Measurements from ENCODE around the gene TYRP1. TPM values are rescaled to one million over a fixed set of nuclear protein-coding genes. Genes with fewer than 3 reads are reported as not detected.

TYRP1 gene
- total RNA-seq, 2 donors from 2014 or later: not detected

DNA sequence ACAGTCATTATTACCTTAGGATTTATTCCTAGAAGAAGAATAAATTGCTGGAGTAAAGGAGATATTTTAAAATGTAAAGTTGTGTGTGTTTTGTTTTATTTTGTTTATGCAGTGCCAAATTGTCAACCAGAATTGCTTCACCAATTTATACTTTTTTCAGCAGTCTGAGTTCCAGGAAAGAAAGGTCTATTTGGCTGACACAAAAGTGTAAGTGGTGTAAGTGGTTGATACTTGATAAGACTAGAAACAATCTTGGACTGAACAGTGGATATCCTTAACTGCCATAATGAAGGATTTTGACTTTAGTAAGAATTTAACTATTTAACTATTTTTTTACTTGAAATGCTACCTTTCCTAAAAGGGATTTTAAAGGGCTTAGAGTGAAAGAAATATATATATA, 37.7 kb downstream of the TYRP1 start:
- no peaks in the 10 kb centered on the region for H3K27me3 Mint-ChIP-seq
- ATAC-seq (replicated peaks): no peak
- H3K36me3 Mint-ChIP-seq (ENCODE audit: low read depth): no peaks in the 10 kb centered on the region
- H3K9me3 Mint-ChIP-seq: peaks cover 17% of the 10 kb centered on the region
- no peaks in the 10 kb centered on the region for H3K4me1 Mint-ChIP-seq
- no peak overlapping the region for H3K27ac Mint-ChIP-seq
- no peak overlapping the region for H3K4me3 Mint-ChIP-seq

DNA sequence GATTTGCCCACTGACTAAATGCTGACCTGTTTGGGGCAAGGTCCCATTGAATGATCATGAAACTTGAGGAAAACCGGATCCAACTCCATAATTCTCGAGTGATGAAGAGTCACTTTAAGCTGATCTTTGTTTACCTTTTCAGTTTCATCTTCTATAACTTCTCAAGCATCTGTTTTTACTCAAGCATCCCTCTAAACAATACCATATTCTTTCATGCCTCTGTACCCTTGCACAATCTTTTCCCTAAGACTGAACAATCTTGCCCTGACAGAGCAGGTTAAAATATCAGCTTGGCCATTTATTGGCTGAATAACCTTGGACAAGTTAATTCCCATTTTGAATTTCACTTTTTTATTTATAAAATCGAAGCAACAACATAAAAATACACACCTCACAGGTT, 39.8 kb downstream of the TYRP1 start:
- no peak overlapping the region for H3K27ac Mint-ChIP-seq
- no peaks in the 10 kb centered on the region for H3K36me3 Mint-ChIP-seq (ENCODE audit: low read depth)
- no peak for ATAC-seq (replicated peaks)
- no peaks in the 10 kb centered on the region for H3K27me3 Mint-ChIP-seq
- no peak overlapping the region for H3K4me3 Mint-ChIP-seq
- no peaks in the 10 kb centered on the region for H3K4me1 Mint-ChIP-seq
- peaks cover 17% of the 10 kb centered on the region for H3K9me3 Mint-ChIP-seq

- Mint-ChIP-seq H3K9me3 (peaks cover 21% of the 10 kb centered on the region), H3K4me3 (no peak overlapping the region), H3K4me1 (no peaks in the 10 kb centered on the region), H3K36me3 (ENCODE audit: low read depth) (no peaks in the 10 kb centered on the region), H3K27ac (no peak overlapping the region), H3K27me3 (no peaks in the 10 kb centered on the region)
- no peak for ATAC-seq (replicated peaks)
Measured at GRCh38 chr9:12735665-12736064, 42.5 kb downstream of the TYRP1 start.

DNA sequence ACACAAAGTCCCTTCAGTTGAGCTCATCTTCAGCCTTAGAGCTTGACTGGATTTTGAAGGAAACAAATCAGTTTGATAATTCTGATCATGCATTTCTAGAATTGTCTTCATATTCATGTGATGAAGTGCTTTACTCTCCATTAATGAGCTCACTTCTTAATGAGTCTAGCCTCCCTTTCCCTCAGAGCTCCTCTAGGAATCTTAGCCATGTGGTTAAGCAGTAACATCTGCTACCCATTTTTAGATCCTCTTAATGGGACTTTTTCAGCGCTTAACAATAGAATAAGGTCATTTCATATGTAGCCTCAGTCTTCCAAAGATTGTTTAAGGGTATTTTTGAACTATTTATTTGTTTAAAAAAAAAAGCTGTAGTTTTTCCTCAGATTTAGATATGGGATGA, 44.7 kb downstream of the TYRP1 start:
- no peak overlapping the region for H3K27ac Mint-ChIP-seq
- no peaks in the 10 kb centered on the region for H3K27me3 Mint-ChIP-seq
- no peak for ATAC-seq (replicated peaks)
- H3K4me3 Mint-ChIP-seq: no peak overlapping the region
- H3K9me3 Mint-ChIP-seq: peaks cover 23% of the 10 kb centered on the region
- H3K36me3 Mint-ChIP-seq (ENCODE audit: low read depth): no peaks in the 10 kb centered on the region
- no peaks in the 10 kb centered on the region for H3K4me1 Mint-ChIP-seq

- H3K27me3 Mint-ChIP-seq: no peaks in the 10 kb centered on the region
- no peaks in the 10 kb centered on the region for H3K36me3 Mint-ChIP-seq (ENCODE audit: low read depth)
- H3K9me3 Mint-ChIP-seq: peaks cover 18% of the 10 kb centered on the region
- H3K4me3 Mint-ChIP-seq: no peak overlapping the region
- no peak overlapping the region for H3K27ac Mint-ChIP-seq
- no peak for ATAC-seq (replicated peaks)
- H3K4me1 Mint-ChIP-seq: no peaks in the 10 kb centered on the region
Measured at GRCh38 chr9:12739014-12739652, 45.9 kb downstream of the TYRP1 start.

GRCh38 chr9:12740845-12741244, 47.7 kb downstream of the TYRP1 start:
- no peak for ATAC-seq (replicated peaks)
- no peak overlapping the region for H3K4me3 Mint-ChIP-seq
- H3K4me1 Mint-ChIP-seq: no peaks in the 10 kb centered on the region
- H3K36me3 Mint-ChIP-seq (ENCODE audit: low read depth): no peaks in the 10 kb centered on the region
- H3K27ac Mint-ChIP-seq: no peak overlapping the region
- no peaks in the 10 kb centered on the region for H3K27me3 Mint-ChIP-seq
- H3K9me3 Mint-ChIP-seq: peaks cover 20% of the 10 kb centered on the region

GRCh38 chr9:12748016-12748415, 54.8 kb downstream of the TYRP1 start:
- no peak overlapping the region for H3K4me3 Mint-ChIP-seq
- H3K27ac Mint-ChIP-seq: no peak overlapping the region
- no peaks in the 10 kb centered on the region for H3K36me3 Mint-ChIP-seq (ENCODE audit: low read depth)
- H3K9me3 Mint-ChIP-seq: peaks cover 23% of the 10 kb centered on the region
- H3K4me1 Mint-ChIP-seq: no peaks in the 10 kb centered on the region
- no peak for ATAC-seq (replicated peaks)
- no peaks in the 10 kb centered on the region for H3K27me3 Mint-ChIP-seq

GRCh38 chr9:12748954-12749353, 55.8 kb downstream of the TYRP1 start:
- ATAC-seq (replicated peaks): no peak
- Mint-ChIP-seq H3K4me3 (no peak overlapping the region), H3K9me3 (peaks cover 25% of the 10 kb centered on the region)

DNA sequence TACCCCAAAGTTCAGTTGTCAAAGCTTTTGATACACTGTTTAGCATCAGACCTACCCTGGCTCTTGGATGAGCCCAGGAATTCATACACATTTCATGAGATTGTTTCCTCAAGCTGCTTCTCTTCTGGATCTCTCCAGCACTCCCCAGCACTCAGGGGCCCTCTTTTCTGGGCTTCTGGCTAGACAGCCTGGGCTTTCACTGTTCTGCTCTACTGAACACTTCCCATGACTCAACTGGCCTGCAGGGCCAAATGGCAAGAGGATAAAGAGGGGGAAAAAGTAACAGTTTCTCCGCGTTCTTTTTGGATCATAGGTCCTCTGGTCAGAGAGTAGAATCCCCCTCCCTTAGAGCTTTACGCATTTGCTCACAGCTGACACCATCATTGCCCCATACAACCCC, 60.7 kb downstream of the TYRP1 start:
- Mint-ChIP-seq H3K9me3 (peaks cover 9% of the 10 kb centered on the region), H3K36me3 (ENCODE audit: low read depth) (no peaks in the 10 kb centered on the region), H3K4me3 (no peak overlapping the region), H3K4me1 (no peaks in the 10 kb centered on the region), H3K27ac (no peak overlapping the region), H3K27me3 (no peaks in the 10 kb centered on the region)
- ATAC-seq (replicated peaks): no peak

More at GRCh38 chr9:12748954-12749353, 55.8 kb downstream of the TYRP1 start:
- Mint-ChIP-seq H3K27me3 (no peaks in the 10 kb centered on the region), H3K36me3 (ENCODE audit: low read depth) (no peaks in the 10 kb centered on the region), H3K4me1 (no peaks in the 10 kb centered on the region), H3K27ac (no peak overlapping the region)

DNA sequence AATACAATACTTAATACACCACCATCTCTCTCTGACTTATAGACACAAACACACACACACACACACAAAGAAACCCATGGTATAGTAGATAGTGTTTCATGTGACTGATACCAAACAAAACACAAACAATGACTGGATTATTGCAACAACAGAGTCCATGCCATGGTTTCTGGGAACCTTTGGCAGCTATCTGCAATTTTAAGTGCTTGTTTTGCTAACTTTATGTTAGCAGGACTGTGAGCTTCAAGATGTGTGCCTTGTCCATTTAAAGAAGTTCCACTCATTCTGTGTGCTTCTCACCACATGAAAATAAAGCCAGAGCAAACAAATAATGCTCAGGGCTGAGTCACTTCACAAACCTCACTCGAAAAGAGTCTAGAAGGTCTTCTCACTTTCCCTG, 66.6 kb downstream of the TYRP1 start:
- peaks cover 13% of the 10 kb centered on the region for H3K9me3 Mint-ChIP-seq
- no peak for ATAC-seq (replicated peaks)
- no peak overlapping the region for H3K4me3 Mint-ChIP-seq
- no peaks in the 10 kb centered on the region for H3K4me1 Mint-ChIP-seq
- no peak overlapping the region for H3K27ac Mint-ChIP-seq
- H3K36me3 Mint-ChIP-seq (ENCODE audit: low read depth): no peaks in the 10 kb centered on the region
- no peaks in the 10 kb centered on the region for H3K27me3 Mint-ChIP-seq

Other genes starting within 250 kb of the TYRP1 start
- gene LURAP1L, start 81.6 kb downstream of the TYRP1 start, total RNA-seq: not detected